Lung (tissue), 12 donors: Measurements from ENCODE around the gene NPHP4. TPM values are rescaled to one million over a fixed set of nuclear protein-coding genes. Genes with fewer than 3 reads are reported as not detected.

ENCODE experiments used
- ATAC-seq: fragments of 200-7000 bp; cut with Tn5 transposase; one replicate; pipeline ENCODE4 v1.9.1; 2020; ENCODE audit warnings: moderate number of reproducible peaks; ENCODE audit not compliant: insufficient read depth, low FRiP score
- DNase-seq, 3 donors: peaks; one replicate each; pipeline ENCODE4 v3.0.0-alpha.2; 2013 to 2017
- H3K27ac ChIP-seq, 2 donors: one replicate each; pipeline ENCODE4 v1.5.1; 2013; ENCODE audit warnings: mild to moderate bottlenecking in 2 of 2, moderate library complexity in 2 of 2, control low read depth in 1 of 2, inconsistent platforms in 1 of 2, low read depth in 1 of 2, low read length in 1 of 2
- H3K27me3 ChIP-seq, 3 donors: one replicate each; pipeline ENCODE4 v1.5.1; 2013; ENCODE audit warnings: low read length in 2 of 3; ENCODE audit not compliant: control insufficient read depth in 3 of 3, insufficient read depth in 3 of 3
- H3K36me3 ChIP-seq, 4 donors: one replicate each; pipeline ENCODE4 v1.5.1; 2013; ENCODE audit warnings: low read length in 4 of 4, mild to moderate bottlenecking in 1 of 4, moderate library complexity in 1 of 4; ENCODE audit not compliant: control insufficient read depth in 4 of 4, insufficient read depth in 4 of 4
- H3K4me1 ChIP-seq, 5 donors: one replicate each; pipeline ENCODE4 v1.5.1; 2013; ENCODE audit warnings: low read length in 5 of 5, mild to moderate bottlenecking in 2 of 5, moderate library complexity in 1 of 5; ENCODE audit not compliant: control insufficient read depth in 5 of 5, insufficient read depth in 5 of 5
- H3K4me3 ChIP-seq: one replicate; pipeline ENCODE4 v1.5.1; 2013; ENCODE audit warnings: mild to moderate bottlenecking, control low read depth, moderate library complexity
- H3K9ac ChIP-seq, 2 donors: one replicate each; pipeline ENCODE4 v1.5.1; 2013; ENCODE audit warnings: low read length in 2 of 2, control low read depth in 1 of 2; ENCODE audit not compliant: insufficient read depth in 1 of 2
- H3K9me3 ChIP-seq, 4 donors: one replicate each; pipeline ENCODE4 v1.5.1; 2013; ENCODE audit warnings: low read length in 3 of 4, mild to moderate bottlenecking in 1 of 4, moderate library complexity in 1 of 4; ENCODE audit not compliant: control insufficient read depth in 4 of 4, insufficient read depth in 3 of 4
- WGBS, 2 donors: extraction: QIAGEN DNeasy Blood & Tissue Kit; methylation state at CpG; one replicate each; pipeline ENCODE4 v1.1.7; 2013; 5-methylcytosine and 5-hydroxymethylcytosine counted together
- polyA plus RNA-seq, 2 donors: library from polyadenylated mRNA; stranded (reverse); fragments of 200-250 nt; gene quantifications; one replicate each; pipeline ENCODE4 v1.2.1, GENCODE V29; 2013
- total RNA-seq, 2 donors: library from RNA; depleted of rRNA in 1 of 2; stranded (reverse); fragments of >200 nt in 1 of 2; gene quantifications; one replicate each; pipeline ENCODE4 v1.2.1, GENCODE V29; 2014 to 2021
- TF ChIP-seq, protein P1 (sequence below): IDR thresholded peaks from 2 replicates; pipeline ENCODE4 v1.5.1; 2012; ENCODE audit warnings: mild to moderate bottlenecking; ENCODE audit errors: control extremely low read depth, extremely low read depth
- donor health status: control.
- donor health status: control.
- donor health status: Bipolar disorder and iron deficiency.
- donor health status: healthy.
- donor health status: DM: yes; HTN: yes; CAD: no.

The NPHP4 gene
- total and polyA plus RNA-seq, 4 donors, result 6.0 to 23.3 (median 11.1) TPM

DNA sequence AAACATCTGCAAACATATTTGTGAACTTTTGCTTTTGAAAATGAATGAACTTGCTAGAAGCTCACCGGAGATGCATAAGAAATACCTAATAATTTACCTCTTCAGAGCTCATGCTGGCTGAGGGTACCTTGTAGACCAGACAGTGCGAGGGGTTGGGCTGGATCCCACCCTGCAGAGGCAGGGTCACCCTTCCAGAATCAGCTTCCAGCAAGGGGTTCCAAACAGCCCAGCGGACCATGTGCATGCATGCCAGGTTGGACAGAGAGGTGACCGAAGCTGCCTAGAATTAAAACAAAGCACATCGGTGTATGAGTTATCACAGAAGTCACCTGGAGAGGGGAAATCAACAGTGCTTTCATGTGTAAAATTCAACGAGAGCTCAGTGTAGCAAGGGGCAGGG, 59.2 kb downstream of the NPHP4 start:
- Histone ChIP-seq H3K9ac (no peak overlapping the region), H3K9me3 (no peaks in the 10 kb centered on the region), H3K27ac (no peak overlapping the region), H3K27me3 (no peaks in the 10 kb centered on the region), H3K4me3 (no peak overlapping the region), H3K36me3 (peaks cover 3 to 13% (median 8%) of the 10 kb centered on the region in 4 donors), H3K4me1 (peaks cover 0 to 11% (median 5%) of the 10 kb centered on the region in 5 donors)
- ATAC-seq (no peak), DNase-seq (no peak)
- TF ChIP-seq, protein P1, sequence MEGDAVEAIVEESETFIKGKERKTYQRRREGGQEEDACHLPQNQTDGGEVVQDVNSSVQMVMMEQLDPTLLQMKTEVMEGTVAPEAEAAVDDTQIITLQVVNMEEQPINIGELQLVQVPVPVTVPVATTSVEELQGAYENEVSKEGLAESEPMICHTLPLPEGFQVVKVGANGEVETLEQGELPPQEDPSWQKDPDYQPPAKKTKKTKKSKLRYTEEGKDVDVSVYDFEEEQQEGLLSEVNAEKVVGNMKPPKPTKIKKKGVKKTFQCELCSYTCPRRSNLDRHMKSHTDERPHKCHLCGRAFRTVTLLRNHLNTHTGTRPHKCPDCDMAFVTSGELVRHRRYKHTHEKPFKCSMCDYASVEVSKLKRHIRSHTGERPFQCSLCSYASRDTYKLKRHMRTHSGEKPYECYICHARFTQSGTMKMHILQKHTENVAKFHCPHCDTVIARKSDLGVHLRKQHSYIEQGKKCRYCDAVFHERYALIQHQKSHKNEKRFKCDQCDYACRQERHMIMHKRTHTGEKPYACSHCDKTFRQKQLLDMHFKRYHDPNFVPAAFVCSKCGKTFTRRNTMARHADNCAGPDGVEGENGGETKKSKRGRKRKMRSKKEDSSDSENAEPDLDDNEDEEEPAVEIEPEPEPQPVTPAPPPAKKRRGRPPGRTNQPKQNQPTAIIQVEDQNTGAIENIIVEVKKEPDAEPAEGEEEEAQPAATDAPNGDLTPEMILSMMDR, result no peak
- 98% methylated on average over 6 of the region's 6 CpGs for WGBS, 2 donors

DNA sequence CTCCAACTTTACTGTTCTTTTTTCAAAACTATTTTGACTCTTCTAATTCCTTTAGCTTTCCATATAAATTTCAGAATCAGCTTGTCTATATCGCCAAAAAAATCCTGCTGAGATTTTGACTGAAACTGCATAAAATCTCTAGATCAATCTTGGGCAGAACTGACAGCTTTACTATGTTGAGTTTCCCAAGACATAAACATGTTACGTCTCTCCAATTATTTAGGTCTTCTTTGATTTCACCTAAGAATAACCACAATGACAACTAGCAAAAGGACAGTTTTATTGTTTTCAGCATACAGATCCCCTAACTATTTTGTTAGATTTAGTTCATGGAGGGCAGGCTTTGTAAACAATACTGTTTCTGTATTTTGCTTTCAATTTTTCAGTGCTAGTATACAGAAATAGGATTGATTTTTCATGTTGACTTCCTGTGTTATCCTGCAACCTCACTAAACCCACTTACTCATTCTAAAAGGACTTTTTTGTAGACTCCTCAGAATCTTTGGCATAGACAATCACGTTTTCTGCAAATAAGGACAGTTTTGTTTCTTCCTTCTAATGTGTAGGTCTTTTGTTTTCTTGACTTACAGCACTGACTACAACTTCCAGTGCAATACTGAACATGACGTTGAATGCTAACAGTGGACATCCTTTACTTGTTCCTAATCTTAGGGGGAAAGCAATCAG, 63.4 kb downstream of the NPHP4 start:
- Histone ChIP-seq H3K36me3 (peaks cover 8 to 15% (median 10%) of the 10 kb centered on the region in 4 donors), H3K4me3 (no peak overlapping the region), H3K4me1 (peaks cover 0 to 8% (median 0%) of the 10 kb centered on the region in 5 donors), H3K9me3 (no peaks in the 10 kb centered on the region), H3K27me3 (no peaks in the 10 kb centered on the region), H3K27ac (no peak overlapping the region), H3K9ac (no peak overlapping the region)
- TF ChIP-seq, protein P1, result no peak
- no peak for DNase-seq
- ATAC-seq, result no peak
- WGBS, 2 donors, result 87% methylated on average over 4 of the region's 4 CpGs

- H3K4me3 ChIP-seq, result no peak overlapping the region
- H3K36me3 ChIP-seq, result peaks cover 8 to 12% (median 8%) of the 10 kb centered on the region in 4 donors
- WGBS, 2 donors, result 93 to 95% methylated on average over 19 of the region's 19 CpGs
- TF ChIP-seq, protein P1, result no peak
- H3K9me3 ChIP-seq, result no peaks in the 10 kb centered on the region
- H3K27me3 ChIP-seq, result no peaks in the 10 kb centered on the region
- no peak for ATAC-seq
- DNase-seq, result no peak
- no peak overlapping the region for H3K9ac ChIP-seq
- H3K4me1 ChIP-seq, result no peaks in the 10 kb centered on the region
- no peak overlapping the region for H3K27ac ChIP-seq
These were observed 64.5 kb downstream of the NPHP4 start for GRCh38 chr1:5927506-5928370.
